ENCODE data around the gene SDK2.

The SDK2 gene

DNA sequence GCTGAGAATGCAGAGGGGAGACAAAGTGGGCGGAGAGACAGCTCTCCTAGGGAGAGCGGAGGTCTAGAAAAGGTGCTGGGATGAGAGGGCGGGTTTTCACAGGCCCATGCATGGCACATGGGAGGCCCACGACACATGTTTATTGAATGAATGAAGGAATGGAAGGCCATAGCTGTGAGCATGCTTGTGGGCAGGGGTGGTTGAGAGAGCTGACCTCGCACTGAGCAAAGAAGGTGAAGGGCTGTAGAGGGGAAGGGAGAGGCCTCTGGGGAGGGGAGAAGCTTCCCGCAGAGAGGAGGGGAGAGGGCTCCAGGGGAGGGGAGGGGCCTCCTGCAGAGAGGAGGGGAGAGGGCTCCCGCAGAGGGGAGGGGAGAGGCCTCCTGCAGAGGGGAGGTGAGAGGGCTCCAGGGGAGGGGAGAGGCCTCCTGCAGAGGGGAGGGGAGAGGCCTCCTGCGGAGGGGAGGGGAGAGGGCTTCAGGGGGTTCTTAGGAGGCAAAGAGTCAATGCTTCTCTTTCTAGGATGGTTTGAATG, 27.3 kb downstream of the SDK2 start:
- DNase-seq (ENCODE audit: low spot score in 2 of 2), result no peak
- peaks cover 6% of the 10 kb centered on the region for H3K36me3 Mint-ChIP-seq
- no peak overlapping the region for H3K27ac Mint-ChIP-seq
- peaks cover 1% of the 10 kb centered on the region for H3K27me3 Mint-ChIP-seq
- H3K4me1 Mint-ChIP-seq, result peaks cover 33% of the 10 kb centered on the region
- H3K9me3 Mint-ChIP-seq, result peaks cover 4% of the 10 kb centered on the region
- H3K4me3 Mint-ChIP-seq, result no peak overlapping the region
- ATAC-seq (ENCODE audit: low read depth), result no peak

DNA sequence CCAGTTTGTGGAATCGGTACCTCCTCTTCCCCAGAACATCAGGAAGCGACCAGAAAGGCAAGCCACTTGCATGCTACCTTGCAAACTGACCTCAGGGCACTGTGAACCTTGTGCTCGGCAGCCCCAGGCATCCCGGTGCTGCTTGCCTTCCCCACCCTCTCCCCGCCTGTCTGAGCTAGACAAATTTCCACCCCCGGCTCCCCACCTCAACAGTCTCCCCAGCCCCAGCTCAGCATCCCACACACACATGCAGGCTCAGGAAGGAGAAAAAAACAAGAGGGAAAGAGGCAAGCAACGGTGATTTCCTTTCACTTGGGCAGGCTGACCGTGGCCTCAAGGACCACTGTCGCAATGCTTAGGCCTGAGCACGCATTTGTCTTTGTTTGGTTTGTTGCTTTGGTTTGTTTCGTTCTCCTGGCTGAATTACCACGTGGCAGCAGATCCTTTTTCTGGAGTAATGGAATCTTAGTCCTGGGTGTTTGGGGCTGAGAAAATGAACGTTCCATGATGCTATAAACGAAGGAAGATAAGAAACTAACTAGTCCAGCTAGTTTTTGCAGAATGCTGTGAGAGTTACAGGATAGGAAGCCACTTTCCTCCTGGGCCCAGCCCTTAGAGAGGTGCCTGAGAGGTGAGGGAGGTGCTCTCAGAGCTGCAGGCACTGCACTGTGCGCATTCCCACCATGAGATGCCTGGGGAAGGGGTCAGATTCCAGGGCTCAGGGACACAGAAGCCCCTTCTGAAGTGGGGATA, 27.9 kb downstream of the SDK2 start:
- H3K4me3 Mint-ChIP-seq, result no peak overlapping the region
- no peak overlapping the region for H3K27ac Mint-ChIP-seq
- H3K27me3 Mint-ChIP-seq, result peaks cover 1% of the 10 kb centered on the region
- peaks cover 6% of the 10 kb centered on the region for H3K36me3 Mint-ChIP-seq
- no peak for ATAC-seq (ENCODE audit: low read depth)
- peaks cover 4% of the 10 kb centered on the region for H3K9me3 Mint-ChIP-seq
- H3K4me1 Mint-ChIP-seq, result peaks cover 33% of the 10 kb centered on the region
- DNase-seq (ENCODE audit: low spot score in 2 of 2), result no peak

DNA sequence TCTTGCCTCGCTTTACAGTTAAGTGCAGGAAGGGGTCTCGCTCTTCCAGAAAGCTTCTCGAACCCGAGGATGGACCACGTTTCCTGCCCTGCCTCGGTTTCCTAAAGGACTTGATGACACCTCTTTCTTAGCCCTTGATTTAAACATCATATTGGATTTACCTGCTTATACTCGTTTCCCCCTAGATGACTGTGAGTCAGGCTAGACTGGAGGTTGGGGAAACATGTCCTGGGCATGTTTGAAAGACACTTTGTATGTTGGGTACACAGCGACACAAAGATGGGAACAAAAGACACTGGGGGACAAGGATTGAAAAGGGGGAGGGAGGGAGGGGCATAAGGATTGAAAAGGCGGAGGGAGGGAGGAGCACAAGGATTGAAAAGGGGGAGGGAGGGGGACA, 30.0 kb downstream of the SDK2 start:
- DNase-seq (ENCODE audit: low spot score in 2 of 2) (no peak), ATAC-seq (ENCODE audit: low read depth) (no peak)
- H3K9me3 Mint-ChIP-seq, result peaks cover 1% of the 10 kb centered on the region
- H3K4me3 Mint-ChIP-seq, result no peak overlapping the region
- H3K27ac Mint-ChIP-seq, result no peak overlapping the region
- H3K4me1 Mint-ChIP-seq, result peaks cover 25% of the 10 kb centered on the region
- H3K27me3 Mint-ChIP-seq, result peaks cover 1% of the 10 kb centered on the region
- peaks cover 4% of the 10 kb centered on the region for H3K36me3 Mint-ChIP-seq

DNA sequence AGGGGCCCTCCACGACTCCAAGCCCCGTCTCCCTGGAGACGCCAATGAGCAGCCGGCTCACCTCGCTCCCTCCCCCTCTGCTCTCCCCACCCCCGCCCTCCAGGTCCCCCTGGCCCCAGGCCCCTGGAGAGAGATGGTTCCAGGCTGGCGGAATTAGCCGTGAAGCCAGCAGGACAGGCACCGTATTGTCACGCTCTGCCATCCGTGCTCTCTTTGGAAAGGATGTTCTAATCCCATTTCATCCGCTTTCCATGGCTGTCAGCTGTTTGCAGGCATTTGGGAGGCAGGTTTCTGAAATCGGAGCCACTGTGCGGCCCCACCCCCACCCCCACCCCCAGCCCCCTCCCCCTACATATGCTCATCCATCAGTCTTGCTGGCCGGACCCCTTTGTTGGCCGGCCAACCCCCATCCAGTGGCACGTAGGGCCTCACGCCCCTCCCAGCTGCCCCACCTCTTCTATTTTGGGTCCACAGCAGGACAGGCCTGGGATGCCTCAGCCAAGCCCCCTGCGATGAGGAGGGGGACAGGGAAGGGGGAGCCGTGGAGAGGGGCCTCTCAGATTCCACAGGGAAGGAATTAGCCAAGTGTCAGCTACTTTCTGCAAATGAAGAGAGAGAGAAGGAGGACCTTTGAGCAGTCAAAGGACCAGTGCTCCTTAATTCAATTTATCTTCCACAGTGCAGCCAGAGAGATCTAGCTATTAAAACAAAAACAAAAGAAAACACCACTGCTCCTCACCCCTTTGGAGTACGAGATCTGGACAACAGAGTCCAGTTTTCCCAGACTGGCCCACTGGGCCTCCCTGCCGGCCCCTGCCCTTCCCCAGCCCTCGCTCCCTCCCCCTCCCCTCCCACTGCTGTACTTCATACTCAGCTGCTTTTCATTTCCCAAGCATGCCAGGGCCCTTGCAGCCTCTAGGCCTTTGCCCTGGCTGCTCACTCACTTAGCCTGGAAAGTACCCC, 30.7 kb downstream of the SDK2 start:
- Mint-ChIP-seq H3K27me3 (peaks cover 1% of the 10 kb centered on the region), H3K27ac (no peak overlapping the region), H3K36me3 (peaks cover 6% of the 10 kb centered on the region), H3K4me3 (no peak overlapping the region), H3K4me1 (peaks cover 29% of the 10 kb centered on the region), H3K9me3 (no peaks in the 10 kb centered on the region)
- DNase-seq (ENCODE audit: low spot score in 2 of 2) (no peak), ATAC-seq (ENCODE audit: low read depth) (no peak)

DNA sequence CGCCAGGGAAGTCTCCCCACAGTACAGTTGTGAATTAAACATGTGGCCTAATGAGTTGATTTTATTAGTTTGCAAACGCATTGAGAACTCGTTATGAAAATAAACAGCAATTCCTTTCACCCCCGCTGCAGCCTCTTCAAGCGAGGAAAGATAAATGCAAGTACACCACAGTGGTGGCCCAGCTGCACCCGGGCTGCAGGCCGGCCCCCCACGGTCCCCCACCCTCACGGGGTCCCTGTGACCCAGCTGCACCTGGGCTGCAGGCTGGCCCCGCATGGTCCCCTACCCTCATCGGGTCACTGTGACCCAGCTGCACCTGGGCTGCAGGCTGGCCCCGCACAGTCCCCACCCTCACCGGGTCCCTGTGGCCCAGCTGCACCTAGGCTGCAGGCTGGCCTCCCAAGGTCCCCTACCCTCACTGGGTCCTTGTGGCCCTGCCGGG, 32.2 kb downstream of the SDK2 start:
- peaks cover 1% of the 10 kb centered on the region for H3K27me3 Mint-ChIP-seq
- H3K27ac Mint-ChIP-seq, result no peak overlapping the region
- H3K4me3 Mint-ChIP-seq, result no peak overlapping the region
- no peak for ATAC-seq (ENCODE audit: low read depth)
- H3K9me3 Mint-ChIP-seq, result no peaks in the 10 kb centered on the region
- peaks cover 6% of the 10 kb centered on the region for H3K36me3 Mint-ChIP-seq
- no peak for DNase-seq (ENCODE audit: low spot score in 2 of 2)
- peaks cover 29% of the 10 kb centered on the region for H3K4me1 Mint-ChIP-seq

DNA sequence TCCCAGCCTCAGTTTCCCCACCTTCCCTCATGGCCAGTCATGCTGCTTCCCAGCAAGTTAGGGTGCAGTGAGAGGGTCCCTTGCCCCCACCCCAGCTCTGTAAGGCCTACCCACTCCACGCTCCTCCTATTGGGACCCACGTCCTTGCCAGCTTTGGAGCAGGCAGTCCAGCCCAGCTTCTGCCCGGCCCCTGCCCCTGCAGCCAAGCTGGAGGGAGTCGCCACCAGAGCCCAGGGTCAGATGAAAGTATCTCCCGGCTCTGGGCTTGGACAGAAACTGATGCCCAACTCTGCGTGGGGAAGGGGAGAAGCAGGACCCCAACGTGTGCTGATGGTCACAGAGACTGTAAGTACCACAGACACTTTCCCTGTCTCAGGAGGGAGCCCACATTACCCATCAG, 32.6 kb downstream of the SDK2 start:
- DNase-seq (ENCODE audit: low spot score in 2 of 2) (no peak), ATAC-seq (ENCODE audit: low read depth) (no peak)
- Mint-ChIP-seq H3K27me3 (peaks cover 1% of the 10 kb centered on the region), H3K4me1 (peaks cover 26% of the 10 kb centered on the region), H3K36me3 (peaks cover 6% of the 10 kb centered on the region), H3K9me3 (no peaks in the 10 kb centered on the region), H3K4me3 (no peak overlapping the region), H3K27ac (no peak overlapping the region)

DNA sequence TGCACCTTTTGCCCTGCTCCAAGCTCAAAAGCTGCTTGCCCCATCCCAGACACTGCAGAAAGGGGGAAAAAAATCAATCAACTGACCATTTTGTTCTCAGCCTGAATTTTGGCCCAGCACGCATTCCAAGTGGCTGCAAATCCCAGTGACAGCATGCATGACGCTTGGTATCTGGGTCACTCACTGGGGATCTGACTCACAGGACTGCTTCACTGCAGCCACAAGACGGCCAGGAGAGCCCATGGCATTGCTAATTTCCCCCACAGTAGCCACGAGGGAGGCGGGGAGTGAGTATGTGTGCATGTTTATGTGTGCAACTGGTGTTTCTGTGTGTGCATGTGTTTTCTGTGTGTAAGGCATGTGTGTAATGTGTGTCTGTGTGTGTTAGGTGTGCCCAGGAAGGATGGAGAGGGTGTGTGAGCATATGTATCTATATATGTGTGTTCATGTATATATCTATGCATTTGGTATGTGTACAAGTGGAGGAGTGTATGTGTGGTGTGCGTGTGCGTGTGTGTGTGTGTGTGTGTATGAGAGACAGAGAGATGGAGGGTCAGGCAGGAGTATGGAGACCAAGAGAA, 33.8 kb downstream of the SDK2 start:
- no peak for ATAC-seq (ENCODE audit: low read depth)
- DNase-seq (ENCODE audit: low spot score in 2 of 2), result no peak
- no peak overlapping the region for H3K4me3 Mint-ChIP-seq
- no peak overlapping the region for H3K27ac Mint-ChIP-seq
- peaks cover 16% of the 10 kb centered on the region for H3K4me1 Mint-ChIP-seq
- H3K9me3 Mint-ChIP-seq, result no peaks in the 10 kb centered on the region
- H3K36me3 Mint-ChIP-seq, result peaks cover 4% of the 10 kb centered on the region
- H3K27me3 Mint-ChIP-seq, result peaks cover 1% of the 10 kb centered on the region

DNA sequence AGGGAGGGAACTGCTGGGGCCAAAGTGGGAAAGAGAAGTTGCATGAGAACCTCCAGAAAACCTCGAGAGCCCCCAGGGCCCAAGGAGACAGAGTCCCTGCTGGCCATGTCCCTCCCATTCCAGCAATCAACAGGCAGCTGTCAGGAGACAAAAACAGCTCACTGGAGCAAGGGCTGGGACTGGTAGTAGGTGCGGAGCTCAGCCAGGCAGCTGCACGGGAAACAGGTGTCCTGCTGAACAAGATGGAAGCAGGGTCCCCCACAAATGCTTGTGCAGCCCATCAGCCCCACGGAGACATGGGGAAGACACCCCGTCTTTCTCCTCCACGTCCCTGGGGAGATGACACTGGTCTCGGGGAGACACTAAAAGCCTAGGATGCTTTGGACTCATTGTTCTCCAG, 34.5 kb downstream of the SDK2 start:
- Mint-ChIP-seq H3K27me3 (peaks cover 1% of the 10 kb centered on the region), H3K4me1 (peaks cover 17% of the 10 kb centered on the region), H3K27ac (no peak overlapping the region), H3K9me3 (no peaks in the 10 kb centered on the region), H3K36me3 (peaks cover 9% of the 10 kb centered on the region), H3K4me3 (no peak overlapping the region)
- no peak for DNase-seq (ENCODE audit: low spot score in 2 of 2)
- no peak for ATAC-seq (ENCODE audit: low read depth)

DNA sequence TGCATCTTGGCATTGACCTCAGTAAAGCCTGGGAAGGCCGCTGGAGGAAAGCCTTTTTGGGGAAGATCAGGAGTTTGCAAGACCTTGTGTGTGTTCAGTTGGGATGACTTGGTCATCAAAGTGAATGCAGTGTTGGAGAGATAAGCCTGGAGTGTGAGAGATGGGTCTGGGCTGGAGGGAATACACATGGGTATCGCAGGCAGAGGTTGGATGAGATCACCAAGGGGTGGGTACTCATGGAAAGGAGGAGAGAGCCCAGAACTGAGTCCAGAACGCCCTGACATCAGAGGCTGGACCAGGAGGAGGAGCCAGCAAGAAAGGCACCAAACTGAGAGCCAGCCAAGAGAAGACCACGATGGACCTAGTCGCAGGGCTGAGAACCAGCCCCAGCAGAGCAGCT, 35.2 kb downstream of the SDK2 start:
- Mint-ChIP-seq H3K36me3 (peaks cover 13% of the 10 kb centered on the region), H3K9me3 (no peaks in the 10 kb centered on the region), H3K4me3 (no peak overlapping the region), H3K27me3 (no peaks in the 10 kb centered on the region), H3K27ac (peak overlapping the region; percentile 0), H3K4me1 (peaks cover 20% of the 10 kb centered on the region)
- DNase-seq (ENCODE audit: low spot score in 2 of 2), result no peak
- no peak for ATAC-seq (ENCODE audit: low read depth)

DNA sequence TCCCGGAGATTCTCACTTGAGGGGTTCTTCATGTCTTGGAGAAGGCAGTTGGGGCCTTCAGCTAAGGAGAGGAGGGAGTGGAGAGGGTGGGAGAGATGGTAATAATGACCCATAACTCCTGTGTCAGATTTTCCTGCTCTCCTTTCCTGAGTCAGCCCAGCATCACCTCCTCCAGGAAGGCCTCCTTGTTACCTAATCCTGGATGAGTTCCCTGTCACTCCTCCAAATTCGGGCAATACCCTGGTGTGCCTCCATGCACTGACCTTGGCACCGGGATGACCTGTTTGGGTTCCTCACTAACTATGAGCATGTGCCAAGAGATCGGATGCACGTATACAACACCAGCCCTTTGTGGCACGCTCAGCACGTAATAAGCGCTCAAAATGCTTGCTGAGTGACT, 38.8 kb downstream of the SDK2 start:
- H3K27ac Mint-ChIP-seq, result no peak overlapping the region
- ATAC-seq (ENCODE audit: low read depth), result no peak
- H3K4me3 Mint-ChIP-seq, result no peak overlapping the region
- H3K36me3 Mint-ChIP-seq, result peaks cover 16% of the 10 kb centered on the region
- no peak for DNase-seq (ENCODE audit: low spot score in 2 of 2)
- H3K27me3 Mint-ChIP-seq, result no peaks in the 10 kb centered on the region
- H3K9me3 Mint-ChIP-seq, result no peaks in the 10 kb centered on the region
- H3K4me1 Mint-ChIP-seq, result peaks cover 21% of the 10 kb centered on the region

DNA sequence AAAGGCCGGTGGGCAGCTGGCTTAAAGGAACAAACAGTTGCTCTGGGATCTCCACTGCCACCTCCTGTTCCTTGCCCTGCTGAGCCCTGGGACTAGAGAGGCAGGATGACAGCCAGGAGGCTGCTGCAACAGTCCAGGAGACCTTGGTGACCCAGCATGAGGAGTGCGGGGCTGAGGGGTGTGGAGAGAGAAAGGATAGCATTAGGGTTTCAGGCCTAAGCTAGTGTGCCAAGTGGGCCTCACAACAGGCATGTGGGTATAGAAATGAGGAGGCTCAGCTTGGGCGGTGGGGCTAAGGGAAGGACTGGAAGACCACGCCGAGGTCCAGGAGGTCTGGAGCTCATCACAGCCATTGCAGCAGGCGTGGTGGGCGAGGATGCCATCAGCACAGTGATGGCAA, 39.8 kb downstream of the SDK2 start:
- no peak for ATAC-seq (ENCODE audit: low read depth)
- no peak for DNase-seq (ENCODE audit: low spot score in 2 of 2)
- Mint-ChIP-seq H3K27me3 (no peaks in the 10 kb centered on the region), H3K27ac (peak overlapping the region; percentile 53), H3K36me3 (peaks cover 17% of the 10 kb centered on the region), H3K4me3 (no peak overlapping the region), H3K4me1 (peaks cover 21% of the 10 kb centered on the region), H3K9me3 (no peaks in the 10 kb centered on the region)

DNA sequence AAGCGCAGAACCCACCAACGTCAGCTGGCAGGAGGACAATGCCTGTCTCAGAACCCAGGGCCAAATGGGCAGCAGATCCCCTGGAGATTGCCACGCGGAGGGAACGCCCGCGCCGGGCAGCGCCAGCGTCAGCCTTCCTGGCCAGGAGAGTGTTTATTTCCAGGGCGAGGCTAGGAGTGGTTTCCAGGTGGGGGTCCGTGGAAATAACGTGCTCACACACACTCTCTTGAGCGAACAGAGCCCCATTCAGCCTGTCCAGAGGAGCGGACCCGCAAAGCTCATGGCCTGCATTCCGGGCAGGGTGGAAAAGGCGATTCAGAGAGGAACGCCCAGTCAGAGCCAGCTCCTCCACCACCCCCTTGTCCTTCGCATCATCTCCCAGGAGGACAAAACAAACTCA, 40.3 kb downstream of the SDK2 start:
- H3K9me3 Mint-ChIP-seq, result no peaks in the 10 kb centered on the region
- no peaks in the 10 kb centered on the region for H3K27me3 Mint-ChIP-seq
- peaks cover 17% of the 10 kb centered on the region for H3K36me3 Mint-ChIP-seq
- H3K4me3 Mint-ChIP-seq, result no peak overlapping the region
- no peak for ATAC-seq (ENCODE audit: low read depth)
- peaks cover 20% of the 10 kb centered on the region for H3K4me1 Mint-ChIP-seq
- peak overlapping the region; percentile 53 for H3K27ac Mint-ChIP-seq
- no peak for DNase-seq (ENCODE audit: low spot score in 2 of 2)

DNA sequence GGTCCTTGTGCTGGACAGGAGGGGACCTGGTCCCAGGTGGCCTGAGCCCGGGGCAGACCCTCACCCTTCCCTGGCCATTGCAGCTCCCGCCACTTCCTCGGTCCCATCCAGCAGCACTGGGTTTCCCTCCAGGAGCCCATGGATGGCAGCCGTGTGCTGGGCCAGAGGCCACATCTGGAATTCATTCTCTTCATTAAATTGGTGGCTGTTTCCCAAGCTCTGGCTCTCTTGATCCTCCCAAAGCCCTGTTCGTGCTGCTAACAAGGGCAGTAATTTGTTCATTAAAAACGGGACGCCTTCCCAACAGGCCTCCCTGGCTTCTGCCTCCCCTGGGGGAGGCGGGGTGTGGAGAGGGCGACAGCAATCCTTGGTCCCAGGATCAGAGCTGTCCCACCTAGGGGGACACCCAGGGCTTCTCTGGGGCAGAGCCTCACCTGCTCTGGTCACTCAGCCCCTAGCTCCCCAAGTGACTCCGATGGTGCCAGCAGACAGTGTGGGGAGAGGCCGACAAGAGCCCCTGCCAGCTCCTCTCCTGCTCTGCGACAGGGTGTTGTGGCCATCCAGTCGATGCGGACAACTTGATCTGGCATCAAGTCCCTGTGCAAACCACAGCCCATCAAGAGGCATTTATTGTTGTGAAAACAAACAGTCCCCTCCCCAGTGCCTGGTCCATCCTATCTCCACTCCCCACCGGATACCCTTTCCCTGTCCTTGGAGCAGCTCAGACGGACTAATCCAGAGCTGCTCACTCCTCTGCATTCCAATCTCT, 44.0 kb downstream of the SDK2 start:
- H3K27ac Mint-ChIP-seq, result no peak overlapping the region
- peaks cover 16% of the 10 kb centered on the region for H3K36me3 Mint-ChIP-seq
- DNase-seq (ENCODE audit: low spot score in 2 of 2) (no peak), ATAC-seq (ENCODE audit: low read depth) (no peak)
- no peaks in the 10 kb centered on the region for H3K27me3 Mint-ChIP-seq
- no peaks in the 10 kb centered on the region for H3K9me3 Mint-ChIP-seq
- H3K4me3 Mint-ChIP-seq, result no peak overlapping the region
- peaks cover 32% of the 10 kb centered on the region for H3K4me1 Mint-ChIP-seq

Data from memory B cell (primary cell).